GM08714 (cell line): Measurements from ENCODE around the gene SUPT3H.

Source experiments
- H3K4me3 ChIP-seq: fragments of 200-500 bp; sonication (Bioruptor generic); 2 replicates; pipeline ENCODE4 v1.5.1; 2014; ENCODE audit warnings: mild to moderate bottlenecking, low read length, inconsistent platforms
- ZNF274 ChIP-seq: IDR thresholded peaks from 2 replicates; pipeline ENCODE4 v1.6.1; 2012; ENCODE audit warnings: mild to moderate bottlenecking, low read depth, low read length

Gene SUPT3H

GRCh38 chr6:45415788-45416518 is 38.2 kb upstream of the SUPT3H start:
- no peak overlapping the region for H3K4me3 ChIP-seq
- TF ChIP-seq ZNF274: no peak

GRCh38 chr6:45415315-45415714 is 37.6 kb upstream of the SUPT3H start:
- no peak for TF ChIP-seq ZNF274
- no peak overlapping the region for H3K4me3 ChIP-seq

- no peak overlapping the region for H3K4me3 ChIP-seq
- no peak for TF ChIP-seq ZNF274
These were observed 34.2 kb upstream of the SUPT3H start for GRCh38 chr6:45411959-45412358.

GRCh38 chr6:45400021-45400420 is 22.3 kb upstream of the SUPT3H start:
- no peak overlapping the region for H3K4me3 ChIP-seq
- no peak for TF ChIP-seq ZNF274

- TF ChIP-seq ZNF274: no peak
- no peak overlapping the region for H3K4me3 ChIP-seq
These were observed 20.5 kb upstream of the SUPT3H start for GRCh38 chr6:45398075-45398813.

- no peak overlapping the region for H3K4me3 ChIP-seq
- no peak for TF ChIP-seq ZNF274
These were observed 16.9 kb upstream of the SUPT3H start for GRCh38 chr6:45394586-45395095.

- no peak for TF ChIP-seq ZNF274
- H3K4me3 ChIP-seq: no peak overlapping the region
These were observed 10.6 kb upstream of the SUPT3H start for GRCh38 chr6:45388328-45388727.

- no peak for TF ChIP-seq ZNF274
- no peak overlapping the region for H3K4me3 ChIP-seq
These were observed 9.5 kb upstream of the SUPT3H start for GRCh38 chr6:45387236-45387635.

- no peak for TF ChIP-seq ZNF274
- no peak overlapping the region for H3K4me3 ChIP-seq
These were observed 8.8 kb upstream of the SUPT3H start for GRCh38 chr6:45386501-45386900.

GRCh38 chr6:45382391-45382790 is 4.7 kb upstream of the SUPT3H start:
- H3K4me3 ChIP-seq: no peak overlapping the region
- no peak for TF ChIP-seq ZNF274

- no peak for TF ChIP-seq ZNF274
These were observed 696 bp upstream of the SUPT3H start for GRCh38 chr6:45378334-45378926.

GRCh38 chr6:45377043-45377553 is 636 bp downstream of the SUPT3H start:
- H3K4me3 ChIP-seq: peak overlapping the region; percentile 81
- TF ChIP-seq ZNF274: no peak

More at GRCh38 chr6:45378334-45378926, 696 bp upstream of the SUPT3H start:
- peak overlapping the region; percentile 81 for H3K4me3 ChIP-seq

GRCh38 chr6:45376310-45377042 is 1.3 kb downstream of the SUPT3H start:
- no peak for TF ChIP-seq ZNF274
- H3K4me3 ChIP-seq: peak overlapping the region; percentile 81; the same call in 1 of the 2 replicates

GRCh38 chr6:45375449-45375848 is 2.3 kb downstream of the SUPT3H start:
- H3K4me3 ChIP-seq: no peak overlapping the region
- no peak for TF ChIP-seq ZNF274
